ENCODE results near the gene GRM4. TPM values are rescaled to one million over a fixed set of nuclear protein-coding genes. Genes with fewer than 3 reads are reported as not detected.
A peak's percentile ranks its signal among the peaks of the same experiment; 100 is the strongest.

The GRM4 gene
- total and polyA plus RNA-seq, 2 experiments from 2014 or later, result 0.10 to 0.22 TPM

GRCh38 chr6:34135541-34135940 lies 10.3 kb downstream of the GRM4 start:
- no peaks in the 10 kb centered on the region for H3K4me1 ChIP-seq (ENCODE audit: insufficient read depth)
- H3K4me2 ChIP-seq (ENCODE audit: unreplicated experiment), result no peak overlapping the region
- no peak for DNase-seq
- in situ Hi-C loops (cut with MboI), result no loop called here
- H3K9me2 ChIP-seq (ENCODE audit: insufficient read depth), result no peaks in the 10 kb centered on the region
- H3K9me3 ChIP-seq (ENCODE audit: low read depth), result no peaks in the 10 kb centered on the region
- no peak for TF ChIP-seq EZH2phosphoT487 (IDR thresholded peaks at IDR 0.05; ENCODE audit: insufficient read depth, low read depth)
- no peak overlapping the region for H3K4me3 ChIP-seq
- peaks cover 44% of the 10 kb centered on the region for H3K27me3 ChIP-seq (replicated peaks; ENCODE audit: insufficient read depth)
- H2AFZ ChIP-seq, result no peak overlapping the region
- H4K20me1 ChIP-seq (ENCODE audit: insufficient read depth), result no peaks in the 10 kb centered on the region
- H3K79me2 ChIP-seq (ENCODE audit: insufficient read depth), result no peaks in the 10 kb centered on the region
- no peaks in the 10 kb centered on the region for H3K36me3 ChIP-seq (ENCODE audit: low read depth)
- H3K27ac ChIP-seq, result no peak overlapping the region
- no peaks in the 10 kb centered on the region for H3F3A ChIP-seq (ENCODE audit: insufficient read depth)
- H3K9ac ChIP-seq, result no peak overlapping the region
- WGBS, 2 experiments (ENCODE audit: low coverage in 1 of 2, low lambda C conversion rate in 2 of 2, missing lambda C conversion rate in 2 of 2), result 54 to 63% methylated on average over 2 of the region's 2 CpGs

GRCh38 chr6:34132486-34133185 lies 13.3 kb downstream of the GRM4 start:
- peaks cover 17% of the 10 kb centered on the region for H3K27me3 ChIP-seq (replicated peaks; ENCODE audit: insufficient read depth)
- no peak for TF ChIP-seq EZH2 (IDR thresholded peaks at IDR 0.05; ENCODE audit: insufficient read depth, poor library complexity, severe bottlenecking)
- no peak for TF ChIP-seq EZH2phosphoT487 (IDR thresholded peaks at IDR 0.05; ENCODE audit: insufficient read depth, low read depth)
- no peak overlapping the region for H3K4me2 ChIP-seq (ENCODE audit: unreplicated experiment)
- no peaks in the 10 kb centered on the region for H3F3A ChIP-seq (ENCODE audit: insufficient read depth)
- no peak overlapping the region for H2AFZ ChIP-seq
- no peaks in the 10 kb centered on the region for H3K9me2 ChIP-seq (ENCODE audit: insufficient read depth)
- H3K79me2 ChIP-seq (ENCODE audit: insufficient read depth), result no peaks in the 10 kb centered on the region
- no peaks in the 10 kb centered on the region for H3K36me3 ChIP-seq (ENCODE audit: low read depth)
- in situ Hi-C loops (cut with MboI), result no loop called here
- no peak overlapping the region for H3K27ac ChIP-seq
- H4K20me1 ChIP-seq (ENCODE audit: insufficient read depth), result no peaks in the 10 kb centered on the region
- no peaks in the 10 kb centered on the region for H3K9me3 ChIP-seq (ENCODE audit: low read depth)
- H3K4me1 ChIP-seq (ENCODE audit: insufficient read depth), result no peaks in the 10 kb centered on the region
- no peak overlapping the region for H3K9ac ChIP-seq
- WGBS, 2 experiments (ENCODE audit: low coverage in 1 of 2, low lambda C conversion rate in 2 of 2, missing lambda C conversion rate in 2 of 2), result 46 to 47% methylated on average over 20 of the region's 20 CpGs
- H3K4me3 ChIP-seq, result no peak overlapping the region
- DNase-seq, result peak; percentile 62

- in situ Hi-C loops (cut with MboI), result no loop called here
Measured at GRCh38 chr6:34131326-34132290, 14.3 kb downstream of the GRM4 start.

GRCh38 chr6:34130862-34131261 lies 15.0 kb downstream of the GRM4 start:
- no peaks in the 10 kb centered on the region for H4K20me1 ChIP-seq (ENCODE audit: insufficient read depth)
- 28% methylated on average over 5 of the region's 5 CpGs for WGBS, 2 experiments (ENCODE audit: low coverage in 1 of 2, low lambda C conversion rate in 2 of 2, missing lambda C conversion rate in 2 of 2)
- H3K27ac ChIP-seq, result no peak overlapping the region
- peaks cover 16% of the 10 kb centered on the region for H3K27me3 ChIP-seq (replicated peaks; ENCODE audit: insufficient read depth)
- DNase-seq, result peak; percentile 30
- H2AFZ ChIP-seq, result no peak overlapping the region
- no peaks in the 10 kb centered on the region for H3K79me2 ChIP-seq (ENCODE audit: insufficient read depth)
- no peaks in the 10 kb centered on the region for H3K9me2 ChIP-seq (ENCODE audit: insufficient read depth)
- H3K9me3 ChIP-seq (ENCODE audit: low read depth), result no peaks in the 10 kb centered on the region
- H3K4me2 ChIP-seq (ENCODE audit: unreplicated experiment), result no peak overlapping the region
- H3K9ac ChIP-seq, result no peak overlapping the region
- no peak overlapping the region for H3K4me3 ChIP-seq
- TF ChIP-seq EZH2phosphoT487 (IDR thresholded peaks at IDR 0.05; ENCODE audit: insufficient read depth, low read depth) (no peak), EZH2 (IDR thresholded peaks at IDR 0.05; ENCODE audit: insufficient read depth, poor library complexity, severe bottlenecking) (no peak)
- H3K4me1 ChIP-seq (ENCODE audit: insufficient read depth), result no peaks in the 10 kb centered on the region
- in situ Hi-C loops (cut with MboI), result no loop called here
- no peaks in the 10 kb centered on the region for H3F3A ChIP-seq (ENCODE audit: insufficient read depth)
- no peaks in the 10 kb centered on the region for H3K36me3 ChIP-seq (ENCODE audit: low read depth)

More at GRCh38 chr6:34131326-34132290, 14.3 kb downstream of the GRM4 start:
- Histone ChIP-seq H3K9ac (no peak overlapping the region), H2AFZ (no peak overlapping the region), H3K9me3 (ENCODE audit: low read depth) (no peaks in the 10 kb centered on the region), H3K4me1 (ENCODE audit: insufficient read depth) (no peaks in the 10 kb centered on the region), H3K9me2 (ENCODE audit: insufficient read depth) (no peaks in the 10 kb centered on the region), H3K27me3 (replicated peaks; ENCODE audit: insufficient read depth) (peaks cover 12% of the 10 kb centered on the region), H3K79me2 (ENCODE audit: insufficient read depth) (no peaks in the 10 kb centered on the region), H3K4me2 (ENCODE audit: unreplicated experiment) (no peak overlapping the region), H4K20me1 (ENCODE audit: insufficient read depth) (no peaks in the 10 kb centered on the region), H3K27ac (no peak overlapping the region), H3K4me3 (no peak overlapping the region), H3K36me3 (ENCODE audit: low read depth) (no peaks in the 10 kb centered on the region), H3F3A (ENCODE audit: insufficient read depth) (no peaks in the 10 kb centered on the region)
- DNase-seq, result no peak
- WGBS, 2 experiments (ENCODE audit: low coverage in 1 of 2, low lambda C conversion rate in 2 of 2, missing lambda C conversion rate in 2 of 2), result 4 to 6% methylated on average over 11 of the region's 11 CpGs
- TF ChIP-seq EZH2phosphoT487 (IDR thresholded peaks at IDR 0.05; ENCODE audit: insufficient read depth, low read depth), result no peak
- TF ChIP-seq EZH2 (IDR thresholded peaks at IDR 0.05; ENCODE audit: insufficient read depth, poor library complexity, severe bottlenecking), result no peak
